GM23338 (cell line): Measurements from ENCODE around the gene HDAC3. TPM values are rescaled to one million over a fixed set of nuclear protein-coding genes. Genes with fewer than 3 reads are reported as not detected.

Source experiments
- ATAC-seq: fragments of 200-7000 bp; cut with Tn5 transposase; 3 replicates; pipeline ENCODE4 v1.9.1; 2020
- DNase-seq: peaks from one replicate; pipeline ENCODE4 v3.0.0-alpha.2; 2015; ENCODE audit warnings: low spot score
- H2AFZ ChIP-seq: fragments of 200-600 bp; sonication (generic); 2 replicates; pipeline ENCODE4 v1.8.0; 2016; ENCODE audit warnings: antibody characterized with exemption, mild to moderate bottlenecking, moderate library complexity
- H3F3A ChIP-seq: fragments of 200-600 bp; sonication (generic); replicated peaks from 2 replicates; pipeline ENCODE4 v1.8.0; 2017; ENCODE audit warnings: antibody characterized with exemption, mixed run types, low read depth
- H3K27ac ChIP-seq: fragments of 200-600 bp; sonication (generic); 2 replicates; pipeline ENCODE4 v1.6.1; 2016; ENCODE audit warnings: low read depth
- H3K27me3 ChIP-seq: fragments of 200-600 bp; sonication (generic); 2 replicates; pipeline ENCODE4 v1.8.0; 2016; ENCODE audit warnings: mild to moderate bottlenecking, mixed run types, moderate library complexity; ENCODE audit not compliant: insufficient read depth
- H3K36me3 ChIP-seq: fragments of 200-600 bp; sonication (generic); 2 replicates; pipeline ENCODE4 v1.8.0; 2016; ENCODE audit warnings: mild to moderate bottlenecking; ENCODE audit not compliant: insufficient read depth
- H3K4me1 ChIP-seq: fragments of 200-600 bp; sonication (generic); 2 replicates; pipeline ENCODE4 v1.8.0; 2016; ENCODE audit warnings: mild to moderate bottlenecking, moderate library complexity; ENCODE audit not compliant: insufficient read depth
- H3K4me2 ChIP-seq: fragments of 200-600 bp; sonication (generic); 2 replicates; pipeline ENCODE4 v1.7.1; 2017; ENCODE audit warnings: mixed run types
- H3K4me3 ChIP-seq: fragments of 200-600 bp; sonication (generic); 2 replicates; pipeline ENCODE4 v1.6.1; 2016; ENCODE audit warnings: mixed run types
- H3K79me2 ChIP-seq: fragments of 200-600 bp; sonication (generic); replicated peaks from 2 replicates; pipeline ENCODE4 v1.8.0; 2017; ENCODE audit warnings: mild to moderate bottlenecking; ENCODE audit not compliant: insufficient read depth
- H3K9me2 ChIP-seq: fragments of 200-600 bp; sonication (generic); 2 replicates; pipeline ENCODE4 v1.8.0; 2017; ENCODE audit not compliant: insufficient read depth
- H4K20me1 ChIP-seq: fragments of 200-600 bp; sonication (generic); replicated peaks from 2 replicates; pipeline ENCODE4 v1.8.0; 2017; ENCODE audit warnings: mild to moderate bottlenecking; ENCODE audit not compliant: insufficient read depth
- H3K27ac Mint-ChIP-seq: 2 replicates; pipeline ENCODE4 v1.8.0; 2020; ENCODE audit warnings: inconsistent platforms, mild to moderate bottlenecking, moderate library complexity, mixed read lengths
- H3K27me3 Mint-ChIP-seq: 3 replicates; pipeline ENCODE4 v1.8.0; 2022; ENCODE audit warnings: low read depth, mild to moderate bottlenecking, moderate library complexity, mixed read lengths, inconsistent platforms; ENCODE audit not compliant: insufficient read depth, poor library complexity
- H3K36me3 Mint-ChIP-seq: 3 replicates; pipeline ENCODE4 v1.8.0; 2021; ENCODE audit warnings: low read depth, mild to moderate bottlenecking, inconsistent platforms, moderate library complexity, mixed read lengths
- H3K4me1 Mint-ChIP-seq: 3 replicates; pipeline ENCODE4 v1.8.0; 2020; ENCODE audit warnings: mild to moderate bottlenecking, inconsistent platforms, mixed read lengths
- H3K4me3 Mint-ChIP-seq: 3 replicates; pipeline ENCODE4 v1.8.0; 2021; ENCODE audit warnings: moderate library complexity, mild to moderate bottlenecking, inconsistent platforms, mixed read lengths
- H3K9me3 Mint-ChIP-seq: 3 replicates; pipeline ENCODE4 v1.8.0; 2020; ENCODE audit warnings: moderate library complexity, mild to moderate bottlenecking, inconsistent platforms, mixed read lengths
- CREB1 ChIP-seq: fragments of 250-450 bp; sonication (Bioruptor Pico); IDR thresholded peaks from 2 replicates; pipeline ENCODE4 v1.5.0; 2020; ENCODE audit warnings: low read depth, mild to moderate bottlenecking, moderate library complexity
- CTCF ChIP-seq, 2 experiments: fragments of 200-600 bp in 1 of 2; sonication (generic) in 1 of 2; conservative IDR thresholded peaks; 2 replicates each; pipeline versions ENCODE4 v1.5.1 to v1.6.1; 2016 to 2017; ENCODE audit warnings: antibody characterized with exemption in 2 of 2, low read depth in 2 of 2, mild to moderate bottlenecking in 2 of 2, moderate library complexity in 1 of 2
- ETS1 ChIP-seq: IDR thresholded peaks from 2 replicates; pipeline ENCODE4 v1.6.1; 2016; ENCODE audit warnings: antibody characterized with exemption
- EZH2 ChIP-seq: fragments of 200-600 bp; sonication (generic); IDR thresholded peaks from one replicate; pipeline ENCODE4 v1.8.0; 2017; ENCODE audit warnings: antibody characterized with exemption, mild to moderate bottlenecking, low read depth; ENCODE audit not compliant: unreplicated experiment
- EZH2phosphoT487 ChIP-seq: fragments of 200-600 bp; sonication (generic); IDR thresholded peaks from one replicate; pipeline ENCODE4 v1.8.1; 2018; ENCODE audit warnings: antibody characterized with exemption; ENCODE audit not compliant: unreplicated experiment
- JUNB ChIP-seq: IDR thresholded peaks from one replicate; pipeline ENCODE4 v1.6.1; 2016; ENCODE audit warnings: antibody characterized with exemption; ENCODE audit not compliant: unreplicated experiment
- NANOG ChIP-seq: IDR thresholded peaks from 2 replicates; pipeline ENCODE4 v1.6.1; 2016; ENCODE audit warnings: antibody characterized with exemption, borderline replicate concordance
- POLR2AphosphoS5 ChIP-seq: IDR thresholded peaks from 2 replicates; pipeline ENCODE4 v1.6.1; 2016; ENCODE audit warnings: antibody characterized with exemption, low read depth
- REST ChIP-seq: IDR thresholded peaks from one replicate; pipeline ENCODE4 v1.6.1; 2018; ENCODE audit warnings: antibody characterized with exemption; ENCODE audit not compliant: unreplicated experiment
- STAT1 ChIP-seq: IDR thresholded peaks from one replicate; pipeline ENCODE4 v1.6.1; 2016; ENCODE audit warnings: antibody characterized with exemption; ENCODE audit not compliant: unreplicated experiment
- ZNF114 ChIP-seq: fragments of 250-450 bp; sonication (Bioruptor Pico); IDR thresholded peaks from 2 replicates; pipeline ENCODE4 v1.5.0; 2020; ENCODE audit warnings: mild to moderate bottlenecking, moderate library complexity
- ZNF331 ChIP-seq: fragments of 250-450 bp; sonication (Bioruptor Pico); IDR thresholded peaks from 2 replicates; pipeline ENCODE4 v1.5.0; 2020; ENCODE audit warnings: low read depth, mild to moderate bottlenecking, moderate library complexity
- polyA plus RNA-seq: library from polyadenylated mRNA; unstranded; fragments of >200 nt; fragmentation: Nextera tagmentation; extraction: Ambion mirVana; gene quantifications from 2 replicates; pipeline ENCODE4 v1.2.1, GENCODE V29; 2016
- total RNA-seq: library from RNA; depleted of rRNA; stranded (reverse); fragments of >200 nt; shearing (Covaris generic); gene quantifications from 2 replicates; pipeline ENCODE4 v1.2.3, GENCODE V29; 2014
- TF ChIP-seq, protein P1 (sequence below): fragments of 250-450 bp; sonication (Bioruptor Pico); IDR thresholded peaks from 2 replicates; pipeline ENCODE4 v1.5.0; 2020; ENCODE audit warnings: mild to moderate bottlenecking, moderate library complexity

The HDAC3 gene
- total and polyA plus RNA-seq, 2 experiments from 2014 or later, result 59.2 to 90.0 TPM

- no peak overlapping the region for H3K27ac ChIP-seq
- H3K4me2 ChIP-seq, result no peak overlapping the region
- no peak overlapping the region for H2AFZ ChIP-seq
- H3F3A ChIP-seq, result 0 out of 2 replicates have a peak, but pooled peaks cover 3% of the 10 kb centered on the region
- no peak for TF ChIP-seq CREB1 (CRISPR knock-in tag)
- TF ChIP-seq ZNF331 (CRISPR knock-in tag), result no peak
- TF ChIP-seq EZH2phosphoT487, result no peak
- no peak for TF ChIP-seq STAT1
- TF ChIP-seq EZH2, result no peak
- no peak for TF ChIP-seq REST
- no peak for TF ChIP-seq ZNF114
- no peak for TF ChIP-seq NANOG
- no peak for TF ChIP-seq POLR2AphosphoS5
- no peak for TF ChIP-seq CTCF (conservative IDR thresholded peaks at IDR 0.05; ENCODE audit: low read depth in 2 of 2)
- TF ChIP-seq, protein P1, sequence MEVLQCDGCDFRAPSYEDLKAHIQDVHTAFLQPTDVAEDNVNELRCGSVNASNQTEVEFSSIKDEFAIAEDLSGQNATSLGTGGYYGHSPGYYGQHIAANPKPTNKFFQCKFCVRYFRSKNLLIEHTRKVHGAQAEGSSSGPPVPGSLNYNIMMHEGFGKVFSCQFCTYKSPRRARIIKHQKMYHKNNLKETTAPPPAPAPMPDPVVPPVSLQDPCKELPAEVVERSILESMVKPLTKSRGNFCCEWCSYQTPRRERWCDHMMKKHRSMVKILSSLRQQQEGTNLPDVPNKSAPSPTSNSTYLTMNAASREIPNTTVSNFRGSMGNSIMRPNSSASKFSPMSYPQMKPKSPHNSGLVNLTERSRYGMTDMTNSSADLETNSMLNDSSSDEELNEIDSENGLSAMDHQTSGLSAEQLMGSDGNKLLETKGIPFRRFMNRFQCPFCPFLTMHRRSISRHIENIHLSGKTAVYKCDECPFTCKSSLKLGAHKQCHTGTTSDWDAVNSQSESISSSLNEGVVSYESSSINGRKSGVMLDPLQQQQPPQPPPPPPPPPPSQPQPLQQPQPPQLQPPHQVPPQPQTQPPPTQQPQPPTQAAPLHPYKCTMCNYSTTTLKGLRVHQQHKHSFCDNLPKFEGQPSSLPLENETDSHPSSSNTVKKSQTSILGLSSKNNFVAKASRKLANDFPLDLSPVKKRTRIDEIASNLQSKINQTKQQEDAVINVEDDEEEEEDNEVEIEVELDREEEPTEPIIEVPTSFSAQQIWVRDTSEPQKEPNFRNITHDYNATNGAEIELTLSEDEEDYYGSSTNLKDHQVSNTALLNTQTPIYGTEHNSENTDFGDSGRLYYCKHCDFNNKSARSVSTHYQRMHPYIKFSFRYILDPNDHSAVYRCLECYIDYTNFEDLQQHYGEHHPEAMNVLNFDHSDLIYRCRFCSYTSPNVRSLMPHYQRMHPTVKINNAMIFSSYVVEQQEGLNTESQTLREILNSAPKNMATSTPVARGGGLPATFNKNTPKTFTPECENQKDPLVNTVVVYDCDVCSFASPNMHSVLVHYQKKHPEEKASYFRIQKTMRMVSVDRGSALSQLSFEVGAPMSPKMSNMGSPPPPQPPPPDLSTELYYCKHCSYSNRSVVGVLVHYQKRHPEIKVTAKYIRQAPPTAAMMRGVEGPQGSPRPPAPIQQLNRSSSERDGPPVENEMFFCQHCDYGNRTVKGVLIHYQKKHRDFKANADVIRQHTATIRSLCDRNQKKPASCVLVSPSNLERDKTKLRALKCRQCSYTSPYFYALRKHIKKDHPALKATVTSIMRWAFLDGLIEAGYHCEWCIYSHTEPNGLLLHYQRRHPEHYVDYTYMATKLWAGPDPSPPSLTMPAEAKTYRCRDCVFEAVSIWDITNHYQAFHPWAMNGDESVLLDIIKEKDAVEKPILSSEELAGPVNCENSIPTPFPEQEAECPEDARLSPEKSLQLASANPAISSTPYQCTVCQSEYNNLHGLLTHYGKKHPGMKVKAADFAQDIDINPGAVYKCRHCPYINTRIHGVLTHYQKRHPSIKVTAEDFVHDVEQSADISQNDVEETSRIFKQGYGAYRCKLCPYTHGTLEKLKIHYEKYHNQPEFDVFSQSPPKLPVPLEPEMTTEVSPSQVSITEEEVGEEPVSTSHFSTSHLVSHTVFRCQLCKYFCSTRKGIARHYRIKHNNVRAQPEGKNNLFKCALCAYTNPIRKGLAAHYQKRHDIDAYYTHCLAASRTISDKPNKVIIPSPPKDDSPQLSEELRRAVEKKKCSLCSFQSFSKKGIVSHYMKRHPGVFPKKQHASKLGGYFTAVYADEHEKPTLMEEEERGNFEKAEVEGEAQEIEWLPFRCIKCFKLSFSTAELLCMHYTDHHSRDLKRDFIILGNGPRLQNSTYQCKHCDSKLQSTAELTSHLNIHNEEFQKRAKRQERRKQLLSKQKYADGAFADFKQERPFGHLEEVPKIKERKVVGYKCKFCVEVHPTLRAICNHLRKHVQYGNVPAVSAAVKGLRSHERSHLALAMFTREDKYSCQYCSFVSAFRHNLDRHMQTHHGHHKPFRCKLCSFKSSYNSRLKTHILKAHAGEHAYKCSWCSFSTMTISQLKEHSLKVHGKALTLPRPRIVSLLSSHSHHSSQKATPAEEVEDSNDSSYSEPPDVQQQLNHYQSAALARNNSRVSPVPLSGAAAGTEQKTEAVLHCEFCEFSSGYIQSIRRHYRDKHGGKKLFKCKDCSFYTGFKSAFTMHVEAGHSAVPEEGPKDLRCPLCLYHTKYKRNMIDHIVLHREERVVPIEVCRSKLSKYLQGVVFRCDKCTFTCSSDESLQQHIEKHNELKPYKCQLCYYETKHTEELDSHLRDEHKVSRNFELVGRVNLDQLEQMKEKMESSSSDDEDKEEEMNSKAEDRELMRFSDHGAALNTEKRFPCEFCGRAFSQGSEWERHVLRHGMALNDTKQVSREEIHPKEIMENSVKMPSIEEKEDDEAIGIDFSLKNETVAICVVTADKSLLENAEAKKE, result no peak
- TF ChIP-seq ETS1, result no peak
- no peak for TF ChIP-seq JUNB
- no peak for DNase-seq
- no peaks in the 10 kb centered on the region for H3K27me3 ChIP-seq
- Mint-ChIP-seq H3K4me1 (peaks cover 10% of the 10 kb centered on the region), H3K36me3 (peaks cover 57% of the 10 kb centered on the region), H3K27me3 (peaks cover 13% of the 10 kb centered on the region), H3K27ac (no peak overlapping the region), H3K9me3 (no peaks in the 10 kb centered on the region), H3K4me3 (no peak overlapping the region)
- no peaks in the 10 kb centered on the region for H3K9me2 ChIP-seq
- no peak overlapping the region for H3K4me3 ChIP-seq
- H3K4me1 ChIP-seq, result no peaks in the 10 kb centered on the region
- ATAC-seq, result no peak
- H4K20me1 ChIP-seq, result no peaks in the 10 kb centered on the region; the same call in 1 of the 2 replicates
- H3K36me3 ChIP-seq, result peaks cover 37% of the 10 kb centered on the region
- H3K79me2 ChIP-seq, result no peaks in the 10 kb centered on the region
Observed at GRCh38 chr5:141663506-141663905, 26.9 kb upstream of the HDAC3 start.
